ENCODE data around the gene PROM1.

- TF ChIP-seq CTCF (IDR thresholded peaks at IDR 0.05) (no peak), POLR2A (IDR thresholded peaks at IDR 0.05) (no peak)
Observed at GRCh38 chr4:16102356-16102755, 18.5 kb upstream of the PROM1 start.
